Measurements from ENCODE around the gene LENEP. TPM values are rescaled to one million over a fixed set of nuclear protein-coding genes. Genes with fewer than 3 reads are reported as not detected.
"Not testable (repeated sequence)": the region's sequence is repeated elsewhere in the genome, so short reads cannot be mapped to it uniquely, and the experiment has no call there.

Gene LENEP
- polyA plus RNA-seq, 2 donors: 0.22 TPM; not detected in 1

DNA sequence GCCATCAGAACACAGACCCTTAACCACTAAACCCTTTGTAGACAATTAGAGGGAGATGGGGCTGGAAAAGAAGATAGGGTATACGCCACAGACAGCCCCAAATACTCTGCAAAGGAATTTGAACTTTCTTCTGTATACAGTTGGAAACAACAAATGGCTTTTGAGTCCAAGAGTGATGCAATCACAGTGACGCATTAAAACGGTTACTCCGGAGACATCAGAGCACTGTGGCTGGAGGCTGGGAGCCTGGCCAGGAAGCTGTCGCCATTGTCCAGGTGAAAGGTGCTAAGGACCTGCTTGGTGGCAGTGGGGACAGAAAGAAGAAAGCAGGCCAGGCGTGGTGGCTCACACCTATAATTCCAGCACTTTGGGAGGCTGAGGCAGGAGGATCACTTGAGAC lies 6.1 kb upstream of the LENEP start:
- Histone ChIP-seq H3K36me3 (ENCODE audit: control insufficient read depth in 2 of 2, insufficient read depth in 2 of 2, low read length in 1 of 2) (peaks cover 8 to 28% of the 10 kb centered on the region in 2 donors), H3K4me1 (ENCODE audit: control insufficient read depth in 2 of 2, insufficient read depth in 2 of 2, low read length in 1 of 2) (peaks cover 2% of the 10 kb centered on the region in 2 donors), H3K27ac (ENCODE audit: low read depth in 2 of 2, low read length in 1 of 2) (no peak overlapping the region), H3K27me3 (ENCODE audit: control insufficient read depth in 1 of 2, insufficient read depth in 2 of 2, low read length in 2 of 2) (no peaks in the 10 kb centered on the region), H3K9me3 (ENCODE audit: control insufficient read depth in 2 of 2, insufficient read depth in 1 of 2, low read depth in 1 of 2, low read length in 1 of 2) (no peaks in the 10 kb centered on the region), H3K4me3 (ENCODE audit: low read depth in 1 of 2, low read length in 2 of 2) (no peak overlapping the region)
- WGBS, 2 donors: 70 to 71% methylated on average over 6 of the region's 6 CpGs

DNA sequence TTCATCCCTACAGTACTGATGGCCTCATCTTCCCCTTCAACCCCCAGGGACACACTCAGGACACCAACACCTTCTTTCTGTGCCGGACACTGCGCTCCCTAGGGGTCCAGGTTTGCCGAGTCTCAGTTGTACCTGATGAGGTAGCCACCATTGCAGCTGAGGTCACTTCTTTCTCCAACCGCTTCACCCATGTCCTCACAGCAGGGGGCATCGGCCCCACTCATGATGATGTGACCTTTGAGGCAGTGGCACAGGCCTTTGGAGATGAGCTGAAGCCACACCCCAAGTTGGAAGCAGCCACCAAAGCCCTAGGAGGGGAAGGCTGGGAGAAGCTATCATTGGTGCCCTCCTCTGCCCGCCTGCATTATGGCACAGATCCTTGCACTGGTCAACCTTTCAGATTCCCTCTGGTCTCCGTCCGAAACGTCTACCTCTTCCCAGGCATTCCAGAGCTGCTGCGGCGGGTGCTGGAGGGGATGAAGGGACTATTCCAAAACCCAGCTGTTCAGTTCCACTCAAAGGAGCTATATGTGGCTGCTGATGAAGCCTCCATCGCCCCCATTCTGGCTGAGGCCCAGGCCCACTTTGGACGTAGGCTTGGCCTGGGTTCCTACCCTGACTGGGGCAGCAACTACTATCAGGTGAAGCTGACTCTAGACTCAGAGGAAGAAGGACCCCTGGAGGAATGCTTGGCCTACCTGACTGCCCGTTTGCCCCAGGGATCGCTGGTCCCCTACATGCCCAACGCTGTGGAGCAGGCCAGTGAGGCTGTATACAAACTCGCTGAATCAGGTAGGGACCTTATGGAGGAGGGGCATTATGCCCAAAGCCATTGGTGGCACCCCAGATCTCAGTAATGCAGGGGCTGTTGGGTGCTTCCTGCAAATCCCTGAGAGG lies 5.1 kb upstream of the LENEP start:
- no peak overlapping the region for H3K27ac ChIP-seq (ENCODE audit: low read depth in 2 of 2, low read length in 1 of 2)
- WGBS, 2 donors: 84 to 86% methylated on average over 17 of the region's 17 CpGs
- no peaks in the 10 kb centered on the region for H3K9me3 ChIP-seq (ENCODE audit: control insufficient read depth in 2 of 2, insufficient read depth in 1 of 2, low read depth in 1 of 2, low read length in 1 of 2)
- peaks cover 8 to 28% of the 10 kb centered on the region in 2 donors for H3K36me3 ChIP-seq (ENCODE audit: control insufficient read depth in 2 of 2, insufficient read depth in 2 of 2, low read length in 1 of 2)
- H3K4me1 ChIP-seq (ENCODE audit: control insufficient read depth in 2 of 2, insufficient read depth in 2 of 2, low read length in 1 of 2): peaks cover 2% of the 10 kb centered on the region in 2 donors
- no peak overlapping the region for H3K4me3 ChIP-seq (ENCODE audit: low read depth in 1 of 2, low read length in 2 of 2)
- H3K27me3 ChIP-seq (ENCODE audit: control insufficient read depth in 1 of 2, insufficient read depth in 2 of 2, low read length in 2 of 2): no peaks in the 10 kb centered on the region

DNA sequence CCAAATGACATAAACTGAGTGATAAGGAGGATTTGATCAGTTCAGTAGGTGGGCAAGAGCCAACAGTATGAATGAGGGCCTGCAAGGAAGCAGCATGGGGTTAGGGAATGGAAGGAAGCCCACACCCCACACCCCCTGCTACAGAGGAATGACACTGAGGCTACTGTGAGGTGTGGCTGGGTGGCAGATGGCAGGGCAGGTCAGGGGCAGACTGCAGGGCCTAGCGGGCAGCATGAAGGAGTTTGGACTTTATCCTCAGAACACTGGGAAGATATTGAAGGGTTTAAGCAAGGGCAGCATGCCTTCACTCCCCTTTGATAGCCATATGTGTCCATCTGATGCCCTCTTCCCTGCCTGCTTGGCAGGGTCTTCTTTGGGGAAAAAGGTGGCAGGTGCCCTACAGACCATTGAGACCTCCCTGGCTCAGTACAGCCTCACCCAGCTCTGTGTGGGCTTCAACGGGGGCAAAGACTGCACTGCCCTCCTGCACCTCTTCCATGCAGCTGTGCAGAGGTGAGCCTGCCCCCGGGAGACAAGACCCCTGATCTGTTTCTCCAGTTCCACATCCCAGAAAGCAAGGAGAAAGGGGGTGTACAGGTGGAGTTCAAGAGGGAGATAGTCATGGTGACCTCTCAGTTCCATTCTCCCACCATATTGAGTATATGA lies 4.1 kb upstream of the LENEP start:
- no peak overlapping the region for H3K4me3 ChIP-seq (ENCODE audit: low read depth in 1 of 2, low read length in 2 of 2)
- WGBS, 2 donors: 84 to 90% methylated on average over 3 of the region's 3 CpGs
- peaks cover 8 to 28% of the 10 kb centered on the region in 2 donors for H3K36me3 ChIP-seq (ENCODE audit: control insufficient read depth in 2 of 2, insufficient read depth in 2 of 2, low read length in 1 of 2)
- no peak overlapping the region for H3K27ac ChIP-seq (ENCODE audit: low read depth in 2 of 2, low read length in 1 of 2)
- H3K4me1 ChIP-seq (ENCODE audit: control insufficient read depth in 2 of 2, insufficient read depth in 2 of 2, low read length in 1 of 2): peaks cover 2% of the 10 kb centered on the region in 2 donors
- H3K27me3 ChIP-seq (ENCODE audit: control insufficient read depth in 1 of 2, insufficient read depth in 2 of 2, low read length in 2 of 2): no peaks in the 10 kb centered on the region
- no peaks in the 10 kb centered on the region for H3K9me3 ChIP-seq (ENCODE audit: control insufficient read depth in 2 of 2, insufficient read depth in 1 of 2, low read depth in 1 of 2, low read length in 1 of 2)

DNA sequence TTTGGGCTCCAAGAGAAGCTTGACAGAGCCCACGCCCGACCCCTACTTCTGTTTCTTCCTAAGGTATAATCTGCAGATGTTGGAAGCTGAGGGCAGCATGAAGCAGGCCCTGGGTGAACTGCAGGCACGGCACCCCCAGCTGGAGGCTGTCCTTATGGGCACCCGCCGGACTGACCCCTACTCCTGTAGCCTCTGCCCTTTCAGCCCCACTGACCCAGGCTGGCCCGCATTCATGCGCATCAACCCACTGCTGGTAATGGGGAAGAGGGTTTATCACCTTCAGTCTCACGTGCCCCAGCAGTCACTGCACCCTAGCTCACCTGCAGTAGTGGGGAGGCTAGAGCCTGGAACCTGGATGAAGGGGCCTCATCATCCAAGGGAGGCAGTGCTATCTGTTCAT lies 3.1 kb upstream of the LENEP start:
- H3K4me3 ChIP-seq (ENCODE audit: low read depth in 1 of 2, low read length in 2 of 2): no peak overlapping the region
- H3K4me1 ChIP-seq (ENCODE audit: control insufficient read depth in 2 of 2, insufficient read depth in 2 of 2, low read length in 1 of 2): peaks cover 2% of the 10 kb centered on the region in 2 donors
- 91 to 92% methylated on average over 8 of the region's 8 CpGs for WGBS, 2 donors
- peaks cover 8 to 28% of the 10 kb centered on the region in 2 donors for H3K36me3 ChIP-seq (ENCODE audit: control insufficient read depth in 2 of 2, insufficient read depth in 2 of 2, low read length in 1 of 2)
- H3K9me3 ChIP-seq (ENCODE audit: control insufficient read depth in 2 of 2, insufficient read depth in 1 of 2, low read depth in 1 of 2, low read length in 1 of 2): no peaks in the 10 kb centered on the region
- H3K27ac ChIP-seq (ENCODE audit: low read depth in 2 of 2, low read length in 1 of 2): no peak overlapping the region
- H3K27me3 ChIP-seq (ENCODE audit: control insufficient read depth in 1 of 2, insufficient read depth in 2 of 2, low read length in 2 of 2): no peaks in the 10 kb centered on the region

DNA sequence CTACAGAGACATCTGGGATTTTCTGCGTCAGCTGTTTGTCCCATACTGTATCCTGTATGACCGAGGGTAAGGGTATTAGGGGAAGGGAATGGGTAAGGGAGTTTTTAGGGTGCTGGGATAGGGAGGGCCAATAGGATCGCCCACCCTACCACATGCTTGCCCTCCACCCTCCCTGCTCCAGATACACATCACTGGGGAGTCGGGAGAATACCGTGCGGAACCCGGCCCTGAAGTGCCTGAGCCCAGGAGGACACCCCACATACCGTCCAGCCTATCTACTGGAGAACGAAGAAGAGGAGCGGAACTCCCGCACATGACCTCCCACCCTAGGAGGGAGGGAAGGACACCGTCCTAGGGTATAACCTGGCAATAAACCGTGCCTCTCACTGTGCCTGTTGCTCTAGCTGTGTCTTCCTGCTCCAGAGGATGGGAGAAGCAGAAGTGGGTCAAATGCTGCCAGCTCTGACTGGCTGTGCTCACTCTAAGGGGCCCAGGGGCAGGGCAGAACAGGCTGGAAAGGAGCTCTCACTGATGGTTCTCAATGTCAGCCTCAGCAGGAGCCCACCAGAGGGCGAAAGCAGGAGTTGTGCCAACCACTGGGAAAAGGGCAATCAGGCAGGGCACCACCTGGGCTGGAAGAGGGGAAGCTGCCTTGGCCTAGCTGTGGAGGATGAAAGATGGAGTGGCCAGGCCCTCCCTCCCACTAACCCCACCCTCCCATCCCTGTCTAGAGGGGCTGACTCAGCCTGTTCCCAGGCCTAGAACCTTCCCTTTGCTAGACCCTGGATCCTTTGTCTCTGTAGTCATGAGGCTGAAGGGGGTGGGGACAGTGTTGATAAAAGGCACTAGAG lies 440 bp upstream of the LENEP start:
- no peak overlapping the region for H3K27ac ChIP-seq (ENCODE audit: low read depth in 2 of 2, low read length in 1 of 2)
- WGBS, 2 donors: 82 to 84% methylated on average over 14 of the region's 14 CpGs
- H3K27me3 ChIP-seq (ENCODE audit: control insufficient read depth in 1 of 2, insufficient read depth in 2 of 2, low read length in 2 of 2): no peaks in the 10 kb centered on the region
- peaks cover 8 to 23% of the 10 kb centered on the region in 2 donors for H3K36me3 ChIP-seq (ENCODE audit: control insufficient read depth in 2 of 2, insufficient read depth in 2 of 2, low read length in 1 of 2)
- H3K9me3 ChIP-seq (ENCODE audit: control insufficient read depth in 2 of 2, insufficient read depth in 1 of 2, low read depth in 1 of 2, low read length in 1 of 2): no peaks in the 10 kb centered on the region
- no peak overlapping the region for H3K4me3 ChIP-seq (ENCODE audit: low read depth in 1 of 2, low read length in 2 of 2)
- H3K4me1 ChIP-seq (ENCODE audit: control insufficient read depth in 2 of 2, insufficient read depth in 2 of 2, low read length in 1 of 2): peaks cover 2% of the 10 kb centered on the region in 2 donors

DNA sequence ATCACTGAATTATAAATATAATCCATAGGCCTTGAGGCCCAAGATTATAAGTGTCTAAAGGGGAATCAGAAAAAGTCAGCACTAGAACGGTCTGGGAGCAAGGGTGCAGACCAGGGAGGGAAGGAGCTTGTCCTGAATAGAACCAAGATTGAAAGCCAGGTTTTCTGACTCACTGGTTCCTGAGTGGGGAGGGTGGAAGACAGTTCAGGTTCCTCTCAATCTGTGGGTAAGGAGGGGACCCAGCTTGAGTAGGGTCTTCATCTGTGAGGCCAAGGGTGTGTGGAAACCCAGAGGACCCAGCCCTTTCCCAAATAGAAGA lies 842 bp downstream of the LENEP start:
- 53 to 61% methylated on average over 1 of the region's 1 CpG for WGBS, 2 donors
- peaks cover under 1 to 12% of the 10 kb centered on the region in 2 donors for H3K36me3 ChIP-seq (ENCODE audit: control insufficient read depth in 2 of 2, insufficient read depth in 2 of 2, low read length in 1 of 2)
- no peaks in the 10 kb centered on the region for H3K9me3 ChIP-seq (ENCODE audit: control insufficient read depth in 2 of 2, insufficient read depth in 1 of 2, low read depth in 1 of 2, low read length in 1 of 2)
- H3K27ac ChIP-seq (ENCODE audit: low read depth in 2 of 2, low read length in 1 of 2): peak overlapping the region in 1 of 2 donors; percentile 27
- peaks cover 0 to 4% of the 10 kb centered on the region in 2 donors for H3K4me1 ChIP-seq (ENCODE audit: control insufficient read depth in 2 of 2, insufficient read depth in 2 of 2, low read length in 1 of 2)
- no peak overlapping the region for H3K4me3 ChIP-seq (ENCODE audit: low read depth in 1 of 2, low read length in 2 of 2)
- no peaks in the 10 kb centered on the region for H3K27me3 ChIP-seq (ENCODE audit: control insufficient read depth in 1 of 2, insufficient read depth in 2 of 2, low read length in 2 of 2)

DNA sequence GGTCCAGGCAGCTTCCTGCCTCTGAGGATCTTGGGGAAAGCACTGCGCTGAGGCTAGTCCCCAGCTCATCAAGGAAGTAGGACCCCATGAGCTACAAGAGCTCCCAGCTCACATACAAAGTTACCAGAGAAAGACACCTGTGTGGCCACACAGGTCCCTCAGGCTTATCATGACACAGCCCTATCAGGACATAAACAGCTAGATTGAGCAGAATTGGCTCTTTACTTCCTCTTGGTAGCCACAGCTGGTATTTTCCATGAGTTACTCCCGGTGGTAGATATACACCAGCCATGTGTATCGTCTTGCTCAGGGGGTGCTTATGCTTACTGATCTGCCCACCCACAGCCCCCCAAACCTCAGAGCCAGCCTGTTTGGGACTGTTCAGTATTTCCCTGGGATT lies 1.2 kb downstream of the LENEP start:
- Histone ChIP-seq H3K27ac (ENCODE audit: low read depth in 2 of 2, low read length in 1 of 2) (peak overlapping the region in 1 of 2 donors; percentile 27), H3K4me1 (ENCODE audit: control insufficient read depth in 2 of 2, insufficient read depth in 2 of 2, low read length in 1 of 2) (peaks cover 0 to 8% of the 10 kb centered on the region in 2 donors), H3K27me3 (ENCODE audit: control insufficient read depth in 1 of 2, insufficient read depth in 2 of 2, low read length in 2 of 2) (no peaks in the 10 kb centered on the region), H3K4me3 (ENCODE audit: low read depth in 1 of 2, low read length in 2 of 2) (no peak overlapping the region), H3K36me3 (ENCODE audit: control insufficient read depth in 2 of 2, insufficient read depth in 2 of 2, low read length in 1 of 2) (peaks cover 0 to 9% of the 10 kb centered on the region in 2 donors), H3K9me3 (ENCODE audit: control insufficient read depth in 2 of 2, insufficient read depth in 1 of 2, low read depth in 1 of 2, low read length in 1 of 2) (no peaks in the 10 kb centered on the region)
- WGBS, 2 donors: 56 to 73% methylated on average over 3 of the region's 3 CpGs

DNA sequence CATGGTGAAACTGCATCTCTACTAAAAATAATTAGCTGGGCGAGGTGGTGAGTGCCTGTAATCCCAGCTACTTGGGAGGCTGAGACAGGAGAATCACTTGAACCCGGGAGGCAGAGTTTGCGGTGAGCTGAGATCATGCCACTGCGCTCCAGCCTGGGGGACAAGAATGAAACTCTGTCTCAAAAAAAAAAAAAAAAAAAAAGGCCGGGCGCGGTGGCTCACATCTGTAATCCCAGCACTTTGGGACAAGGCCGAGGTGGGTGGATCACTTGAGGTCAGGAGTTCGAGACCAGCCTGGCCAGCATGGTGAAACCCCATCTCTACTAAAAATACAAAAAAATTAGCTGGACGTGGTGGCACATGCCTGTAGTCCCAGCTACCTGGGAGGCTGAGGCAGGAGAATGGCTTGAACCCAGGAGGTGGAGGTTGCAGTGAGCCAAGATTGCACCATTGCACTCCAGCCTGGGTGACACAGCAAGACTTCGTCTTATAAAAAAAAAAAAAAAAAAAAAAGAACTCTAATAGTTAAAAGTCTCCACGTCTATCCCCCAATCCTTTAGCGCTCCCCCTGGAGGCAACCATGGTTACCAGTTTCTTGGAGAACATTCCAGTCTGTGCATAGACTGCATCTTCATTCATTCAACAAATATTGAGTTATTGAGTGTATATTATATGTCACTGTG lies 2.1 kb downstream of the LENEP start:
- not testable (repeated sequence) for H3K4me3 ChIP-seq (ENCODE audit: low read depth in 1 of 2, low read length in 2 of 2); H3K9me3 ChIP-seq (ENCODE audit: control insufficient read depth in 2 of 2, insufficient read depth in 1 of 2, low read depth in 1 of 2, low read length in 1 of 2); H3K27ac ChIP-seq (ENCODE audit: low read depth in 2 of 2, low read length in 1 of 2); H3K4me1 ChIP-seq (ENCODE audit: control insufficient read depth in 2 of 2, insufficient read depth in 2 of 2, low read length in 1 of 2); H3K36me3 ChIP-seq (ENCODE audit: control insufficient read depth in 2 of 2, insufficient read depth in 2 of 2, low read length in 1 of 2); H3K27me3 ChIP-seq (ENCODE audit: control insufficient read depth in 1 of 2, insufficient read depth in 2 of 2, low read length in 2 of 2)
- 59 to 62% methylated on average over 13 of the region's 13 CpGs for WGBS, 2 donors

Measured in esophagus (tissue), 2 donors.